Activated effector memory CD4-positive, alpha-beta T cell treated with anti-CD3 and anti-CD28 coated beads, Interleukin-2, amount 50 U/mL, for 16 hours (primary cell): Measurements from ENCODE around the gene SPANXN2.
"Not testable (repeated sequence)": the region's sequence is repeated elsewhere in the genome, so short reads cannot be mapped to it uniquely, and the experiment has no call there.

ENCODE experiments used
- DNase-seq: peaks from one replicate; pipeline ENCODE4 v3.0.0-alpha.2; 2020

Gene SPANXN2

GRCh38 chrX:143720652-143721051 lies at the start of gene SPANXN2:
TSS of gene SPANXN2 (minus strand) at chrX:143720752. CDS start at chrX:143720668, 84 bp downstream.
- not testable (repeated sequence) for DNase-seq

GRCh38 chrX:143768976-143769375 lies 48.4 kb upstream of the SPANXN2 start:
- no peak for DNase-seq

GRCh38 chrX:143767789-143768188 lies 47.2 kb upstream of the SPANXN2 start:
- DNase-seq, result not testable (repeated sequence)

GRCh38 chrX:143757887-143758286 lies 37.3 kb upstream of the SPANXN2 start:
- no peak for DNase-seq

GRCh38 chrX:143757375-143757774 lies 36.8 kb upstream of the SPANXN2 start:
- DNase-seq, result no peak

- no peak for DNase-seq
Measured at GRCh38 chrX:143754183-143754582, 33.6 kb upstream of the SPANXN2 start.

GRCh38 chrX:143733866-143734265 lies 13.3 kb upstream of the SPANXN2 start:
- no peak for DNase-seq

- no peak for DNase-seq
Measured at GRCh38 chrX:143726296-143726695, 5.7 kb upstream of the SPANXN2 start.

GRCh38 chrX:143701460-143701859 lies 19.1 kb downstream of the SPANXN2 start:
- no peak for DNase-seq

- no peak for DNase-seq
Measured at GRCh38 chrX:143694885-143695284, 25.7 kb downstream of the SPANXN2 start.

- no peak for DNase-seq
Measured at GRCh38 chrX:143683486-143683885, 37.1 kb downstream of the SPANXN2 start.

GRCh38 chrX:143674926-143675325 lies 45.6 kb downstream of the SPANXN2 start:
- DNase-seq, result no peak

GRCh38 chrX:143669395-143669794 lies 51.2 kb downstream of the SPANXN2 start:
- DNase-seq, result no peak

GRCh38 chrX:143664302-143664701 lies 56.2 kb downstream of the SPANXN2 start:
- DNase-seq, result no peak

GRCh38 chrX:143663755-143664154 lies 56.8 kb downstream of the SPANXN2 start:
- DNase-seq, result no peak
